ENCODE measurements around the gene ENAH. TPM values are rescaled to one million over a fixed set of nuclear protein-coding genes. Genes with fewer than 3 reads are reported as not detected.

Gene ENAH
- polyA plus RNA-seq, 1 experiment = 40.9 TPM

DNA sequence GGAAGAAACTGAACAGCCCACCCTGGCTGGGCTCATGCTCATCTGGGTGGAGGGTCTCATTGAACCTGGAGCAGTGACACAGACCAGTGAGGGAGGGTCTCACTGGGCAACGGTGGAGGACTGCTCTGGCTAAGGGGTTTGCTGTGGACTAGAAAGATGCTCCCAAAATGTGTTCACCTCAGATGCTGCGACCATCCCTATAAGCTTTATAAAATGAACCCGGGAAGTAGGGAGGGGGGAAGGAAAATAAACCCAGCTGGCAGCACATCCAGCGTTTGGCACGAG lies 190.6 kb downstream of the ENAH start:
- Histone ChIP-seq H3K36me3 (ENCODE audit: control insufficient read depth, insufficient read depth, low read length) (no peaks in the 10 kb centered on the region), H3K27me3 (ENCODE audit: control insufficient read depth, insufficient read depth, low read length) (peaks cover 3% of the 10 kb centered on the region; the same call in 1 of the 2 replicates), H3K4me3 (ENCODE audit: low read depth, low read length) (no peak overlapping the region)
- no peak for DNase-seq (ENCODE audit: low read depth)
- POLR2A ChIA-PET = no interaction called here
- CTCF ChIA-PET = interaction anchor here (3.6 kb wide), 1 partner anchor 12 kb away, joined by 19 read pairs; no protein-coding TSS in a partner anchor
- TF ChIP-seq, protein P1, sequence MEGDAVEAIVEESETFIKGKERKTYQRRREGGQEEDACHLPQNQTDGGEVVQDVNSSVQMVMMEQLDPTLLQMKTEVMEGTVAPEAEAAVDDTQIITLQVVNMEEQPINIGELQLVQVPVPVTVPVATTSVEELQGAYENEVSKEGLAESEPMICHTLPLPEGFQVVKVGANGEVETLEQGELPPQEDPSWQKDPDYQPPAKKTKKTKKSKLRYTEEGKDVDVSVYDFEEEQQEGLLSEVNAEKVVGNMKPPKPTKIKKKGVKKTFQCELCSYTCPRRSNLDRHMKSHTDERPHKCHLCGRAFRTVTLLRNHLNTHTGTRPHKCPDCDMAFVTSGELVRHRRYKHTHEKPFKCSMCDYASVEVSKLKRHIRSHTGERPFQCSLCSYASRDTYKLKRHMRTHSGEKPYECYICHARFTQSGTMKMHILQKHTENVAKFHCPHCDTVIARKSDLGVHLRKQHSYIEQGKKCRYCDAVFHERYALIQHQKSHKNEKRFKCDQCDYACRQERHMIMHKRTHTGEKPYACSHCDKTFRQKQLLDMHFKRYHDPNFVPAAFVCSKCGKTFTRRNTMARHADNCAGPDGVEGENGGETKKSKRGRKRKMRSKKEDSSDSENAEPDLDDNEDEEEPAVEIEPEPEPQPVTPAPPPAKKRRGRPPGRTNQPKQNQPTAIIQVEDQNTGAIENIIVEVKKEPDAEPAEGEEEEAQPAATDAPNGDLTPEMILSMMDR (IDR thresholded peaks at IDR 0.05; ENCODE audit: insufficient read depth, low read depth, low read length) = no peak

DNA sequence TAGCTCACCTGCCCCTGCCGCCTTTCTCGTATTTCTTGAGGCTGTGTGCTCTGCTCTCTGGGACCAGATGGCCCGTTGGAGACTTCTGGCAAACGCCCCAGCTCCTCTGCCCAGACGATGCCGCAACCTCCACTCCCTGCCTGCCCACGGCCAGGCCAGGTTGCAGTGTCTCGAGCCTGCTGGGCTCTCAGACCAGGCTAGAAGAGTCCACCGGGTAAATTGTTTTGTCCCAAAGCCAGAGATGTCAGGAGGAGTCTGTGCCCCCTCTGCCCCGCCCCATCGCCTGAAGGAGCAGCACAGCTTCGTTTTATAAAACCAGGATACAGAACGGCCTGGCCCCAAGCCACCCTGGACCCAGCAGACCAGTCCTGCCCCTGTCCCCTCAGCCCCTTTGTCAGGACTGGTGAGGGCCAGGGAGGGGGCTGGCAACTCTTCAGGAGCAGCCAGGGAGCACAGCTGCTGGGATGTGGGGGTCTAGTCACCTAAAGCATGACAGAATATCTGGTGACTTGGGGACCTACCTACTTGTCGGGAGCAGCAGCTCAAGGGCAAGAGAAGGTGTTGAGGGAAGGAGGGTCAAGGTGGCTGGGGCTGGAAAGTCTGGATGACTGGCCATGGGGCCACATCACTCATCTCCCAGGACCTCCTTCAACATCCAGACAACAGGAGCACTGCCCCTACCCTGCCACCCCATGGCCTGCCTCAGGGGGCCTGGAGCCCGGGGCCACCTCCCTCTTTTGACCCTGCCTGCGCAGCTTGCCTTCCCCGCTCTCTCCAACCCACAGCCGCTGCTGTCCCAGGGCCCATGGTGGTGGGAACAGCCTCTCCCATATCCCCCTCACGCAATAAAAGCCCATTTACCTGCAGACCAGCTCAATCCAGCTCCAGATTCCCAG lies 191.1 kb downstream of the ENAH start:
- Histone ChIP-seq H3K4me3 (ENCODE audit: low read depth, low read length) (no peak overlapping the region), H3K36me3 (ENCODE audit: control insufficient read depth, insufficient read depth, low read length) (no peaks in the 10 kb centered on the region), H3K27me3 (ENCODE audit: control insufficient read depth, insufficient read depth, low read length) (peaks cover 3% of the 10 kb centered on the region; the same call in 1 of the 2 replicates)
- ChIA-PET POLR2A (no interaction called here), CTCF (interaction anchor here (1.1 to 3.6 kb wide), 4 partner anchors 10 to 512 kb away, joined by 3 to 19 read pairs (median 4); no protein-coding TSS in a partner anchor)
- DNase-seq (ENCODE audit: low read depth) = no peak
- TF ChIP-seq, protein P1 (IDR thresholded peaks at IDR 0.05; ENCODE audit: insufficient read depth, low read depth, low read length) = no peak

DNA sequence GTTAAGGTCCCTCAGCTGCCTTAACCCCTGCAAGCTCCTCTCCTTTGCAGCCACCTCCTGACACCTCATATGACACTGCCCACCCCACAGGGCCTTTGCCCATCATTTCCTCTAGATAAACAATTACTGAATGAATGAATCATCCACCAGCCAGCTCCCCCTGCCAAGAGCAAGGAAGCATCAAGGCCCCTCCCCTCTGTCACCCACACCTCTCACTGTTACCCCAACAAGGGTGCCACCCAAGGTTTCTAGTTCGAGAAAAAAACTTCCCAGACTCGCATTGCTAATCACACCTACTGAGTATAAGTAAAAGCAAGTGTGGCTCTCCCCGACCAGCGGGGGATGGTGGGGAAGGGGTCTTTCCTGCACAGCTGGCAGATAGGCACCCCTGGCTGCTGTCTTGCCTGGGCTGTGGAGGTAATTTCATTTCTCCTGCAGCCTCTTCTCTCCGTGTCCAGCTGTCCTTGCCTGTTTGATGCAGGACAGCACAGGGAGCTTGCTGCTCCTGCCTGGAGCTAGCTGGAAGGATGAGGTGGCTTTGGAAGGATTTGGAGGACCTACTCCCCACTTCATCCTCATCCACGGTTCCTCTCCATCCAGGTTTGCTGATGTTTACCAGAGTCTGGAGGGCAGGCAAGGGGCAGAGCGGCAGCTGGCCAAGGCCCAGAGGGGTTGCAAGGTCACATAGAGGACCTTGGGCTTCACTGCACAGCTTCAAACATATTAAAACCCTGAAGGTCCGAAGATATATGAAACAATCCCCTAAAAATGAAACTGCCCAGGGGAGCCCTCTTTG lies 192.0 kb downstream of the ENAH start:
- Histone ChIP-seq H3K36me3 (ENCODE audit: control insufficient read depth, insufficient read depth, low read length) (no peaks in the 10 kb centered on the region), H3K27me3 (ENCODE audit: control insufficient read depth, insufficient read depth, low read length) (peaks cover 3% of the 10 kb centered on the region; the same call in 1 of the 2 replicates), H3K4me3 (ENCODE audit: low read depth, low read length) (no peak overlapping the region)
- POLR2A ChIA-PET = no interaction called here
- TF ChIP-seq, protein P1 (IDR thresholded peaks at IDR 0.05; ENCODE audit: insufficient read depth, low read depth, low read length) = no peak
- CTCF ChIA-PET = interaction anchor here (0.8 to 3.6 kb wide), 8 partner anchors 11 to 513 kb away, joined by 3 to 19 read pairs (median 3); no protein-coding TSS in a partner anchor
- DNase-seq (ENCODE audit: low read depth) = no peak

DNA sequence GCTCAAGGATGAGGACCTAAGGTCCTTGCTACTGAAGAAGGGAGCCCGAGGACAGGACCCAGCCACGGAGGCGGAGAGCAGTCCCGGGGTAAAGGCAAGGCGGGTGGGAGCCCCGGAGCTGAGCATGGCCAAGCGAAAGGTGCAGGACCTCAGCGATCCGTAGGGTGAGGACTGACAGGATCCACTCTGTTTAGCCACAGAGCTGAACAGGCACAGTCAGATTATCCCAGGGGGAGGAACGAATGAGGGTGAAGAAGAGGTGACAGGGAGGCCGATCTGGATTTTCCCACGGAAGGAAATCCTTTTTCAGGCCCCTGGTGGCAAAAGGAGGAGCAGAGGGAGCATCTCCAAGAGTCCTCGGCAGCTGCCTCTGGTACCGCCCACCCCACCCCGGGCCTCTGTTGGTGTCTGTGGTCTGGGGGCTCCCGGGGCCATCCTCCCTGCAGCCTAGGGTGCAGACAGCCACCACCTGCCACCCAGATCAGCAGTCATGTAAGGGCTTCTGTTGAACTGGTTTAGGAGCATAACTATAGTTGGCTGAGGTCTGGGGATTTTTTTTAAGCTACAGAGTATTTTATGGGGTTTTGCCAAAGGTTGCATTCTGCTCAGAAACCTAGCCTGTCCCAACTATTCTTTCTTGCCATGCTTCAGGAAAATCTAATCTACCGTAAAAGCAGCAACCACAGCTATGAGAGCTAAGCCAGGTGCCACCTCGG lies 192.7 kb downstream of the ENAH start:
- POLR2A ChIA-PET = no interaction called here

More for the DNA sequence above, 192.7 kb downstream of the ENAH start:
- CTCF ChIA-PET = interaction anchor here (0.6 to 3.6 kb wide), 7 partner anchors 14 to 423 kb away, joined by 3 to 19 read pairs (median 3); no protein-coding TSS in a partner anchor
- TF ChIP-seq, protein P1 (IDR thresholded peaks at IDR 0.05; ENCODE audit: insufficient read depth, low read depth, low read length) = no peak
- DNase-seq (ENCODE audit: low read depth) = no peak
- H3K27me3 ChIP-seq (ENCODE audit: control insufficient read depth, insufficient read depth, low read length) = peaks cover 3% of the 10 kb centered on the region; the same call in 1 of the 2 replicates
- no peaks in the 10 kb centered on the region for H3K36me3 ChIP-seq (ENCODE audit: control insufficient read depth, insufficient read depth, low read length)
- H3K4me3 ChIP-seq (ENCODE audit: low read depth, low read length) = no peak overlapping the region

All from BJ (cell line).